ENCODE data around the gene PCK2.

PCK2 gene

DNA sequence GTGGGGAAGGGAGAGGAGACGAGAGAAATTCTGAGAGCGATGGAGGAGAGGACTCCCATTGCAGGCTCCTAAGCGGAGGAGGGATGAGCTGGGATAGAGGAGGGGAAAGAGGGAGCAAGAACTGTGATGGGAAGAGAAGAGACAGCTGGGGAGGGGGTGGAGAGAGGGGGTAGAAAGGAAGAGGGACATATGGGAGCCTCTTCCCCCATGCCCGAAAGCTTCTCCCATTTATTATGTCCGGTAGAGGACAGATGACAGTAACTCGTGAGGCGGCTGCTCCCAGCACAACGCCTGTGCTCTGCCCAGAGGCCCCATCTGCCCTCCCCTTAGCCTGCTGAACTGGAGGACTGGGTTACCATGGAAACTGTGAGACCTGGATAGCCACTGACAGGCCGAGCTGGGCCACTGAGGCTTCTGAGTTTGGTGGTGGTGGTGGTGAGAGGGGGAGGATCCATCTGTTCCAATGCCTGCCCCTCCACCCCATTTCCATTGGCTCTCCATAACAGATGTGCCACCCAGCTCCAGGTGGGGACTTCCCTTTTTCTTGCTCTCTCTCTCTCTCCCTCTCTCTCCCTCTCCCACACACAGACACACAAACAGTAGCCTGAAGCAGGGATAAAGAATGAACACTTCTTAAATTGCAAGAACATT, 14.5 kb upstream of the PCK2 start:
- Histone ChIP-seq H3K36me3 (ENCODE audit: insufficient read depth, insufficient read length, low read length) (no peaks in the 10 kb centered on the region), H3K27me3 (ENCODE audit: insufficient read depth, insufficient read length) (peaks cover 55% of the 10 kb centered on the region), H3K9me3 (ENCODE audit: insufficient read depth, low read length) (no peaks in the 10 kb centered on the region), H3K9ac (ENCODE audit: insufficient read length, low read depth) (no peak overlapping the region), H3K4me3 (ENCODE audit: insufficient read length, low read depth) (no peak overlapping the region), H3K4me1 (ENCODE audit: insufficient read depth, insufficient read length) (peaks cover 4% of the 10 kb centered on the region)
- DNase-seq (ENCODE audit: low read depth, low spot score): no peak
- no peak for TF ChIP-seq YY1 (IDR thresholded peaks at IDR 0.05; ENCODE audit: insufficient read depth, insufficient read length)
- no peak for TF ChIP-seq SUZ12 (IDR thresholded peaks at IDR 0.05; ENCODE audit: extremely low read depth, insufficient read depth, insufficient read length)
- no peak for TF ChIP-seq ZNF274 (IDR thresholded peaks at IDR 0.05; ENCODE audit: low read depth, low read length)

DNA sequence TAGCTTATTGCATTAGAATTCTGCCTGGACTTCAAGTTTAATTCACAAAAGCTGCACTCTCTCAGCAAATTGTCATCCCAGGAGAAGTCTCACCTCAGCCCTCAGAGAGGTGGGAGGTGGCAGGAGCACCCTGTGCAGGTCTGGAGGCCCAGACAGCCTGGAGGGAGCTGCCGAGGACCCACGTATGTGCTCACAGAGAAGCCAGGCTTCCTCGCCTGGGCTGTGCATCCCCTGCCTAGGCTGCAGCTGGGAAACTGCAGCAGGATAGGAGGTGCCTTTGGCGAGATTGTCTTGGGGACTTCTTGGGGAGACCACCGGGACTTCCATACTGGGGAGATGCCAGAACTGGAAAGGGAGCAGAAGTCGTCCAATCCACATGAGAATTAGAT, 14.0 kb upstream of the PCK2 start:
- H3K9ac ChIP-seq (ENCODE audit: insufficient read length, low read depth): no peak overlapping the region
- H3K27me3 ChIP-seq (ENCODE audit: insufficient read depth, insufficient read length): peaks cover 55% of the 10 kb centered on the region
- H3K36me3 ChIP-seq (ENCODE audit: insufficient read depth, insufficient read length, low read length): no peaks in the 10 kb centered on the region
- DNase-seq (ENCODE audit: low read depth, low spot score): no peak
- no peak for TF ChIP-seq YY1 (IDR thresholded peaks at IDR 0.05; ENCODE audit: insufficient read depth, insufficient read length)
- TF ChIP-seq ZNF274 (IDR thresholded peaks at IDR 0.05; ENCODE audit: low read depth, low read length): no peak
- no peak for TF ChIP-seq SUZ12 (IDR thresholded peaks at IDR 0.05; ENCODE audit: extremely low read depth, insufficient read depth, insufficient read length)
- H3K4me1 ChIP-seq (ENCODE audit: insufficient read depth, insufficient read length): peaks cover 4% of the 10 kb centered on the region
- no peak overlapping the region for H3K4me3 ChIP-seq (ENCODE audit: insufficient read length, low read depth)
- H3K9me3 ChIP-seq (ENCODE audit: insufficient read depth, low read length): no peaks in the 10 kb centered on the region

DNA sequence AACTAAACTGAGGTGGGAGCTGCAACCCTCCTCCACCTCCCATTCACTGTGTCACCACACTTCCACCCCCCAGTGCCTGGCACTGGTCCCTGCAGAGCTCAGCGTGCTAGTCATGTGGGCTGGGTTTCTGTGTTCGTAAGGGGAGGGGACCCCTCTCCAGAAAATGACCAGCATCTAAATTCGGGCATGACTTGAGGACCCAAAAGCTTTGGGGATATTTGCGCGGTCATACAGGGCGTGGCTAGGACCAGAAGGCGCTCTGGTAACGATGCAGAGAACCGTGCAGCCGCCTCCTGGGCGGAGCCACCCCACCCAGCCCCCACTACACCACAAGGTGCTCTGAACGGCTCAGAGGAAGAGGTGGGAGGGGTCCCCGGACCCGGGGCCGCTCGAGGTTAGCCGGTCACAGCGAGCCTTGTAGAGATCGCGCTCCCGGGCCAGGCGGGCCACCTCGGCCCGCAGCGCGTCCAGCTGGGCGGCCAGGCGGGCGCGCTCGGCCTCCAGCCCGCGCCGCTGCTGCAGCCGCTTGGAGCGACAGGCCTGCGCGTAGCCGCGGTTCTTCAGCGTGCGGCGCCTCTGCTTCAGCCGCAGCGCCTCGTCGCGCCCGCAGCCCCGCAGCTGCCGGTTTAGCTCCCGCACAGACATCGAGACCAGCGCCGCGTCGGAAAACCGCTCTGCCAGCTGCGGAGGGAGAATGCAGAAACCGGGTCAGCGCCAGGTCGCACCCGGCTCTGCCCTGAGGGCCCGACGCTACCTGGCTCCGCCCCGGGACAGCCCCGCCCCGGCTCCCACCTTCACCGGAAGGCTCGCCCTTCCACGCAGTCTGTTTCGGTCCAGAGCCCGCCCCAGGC, 13.0 kb upstream of the PCK2 start:
- H3K4me3 ChIP-seq (ENCODE audit: insufficient read length, low read depth): peak overlapping the region; percentile 71
- peaks cover 4% of the 10 kb centered on the region for H3K4me1 ChIP-seq (ENCODE audit: insufficient read depth, insufficient read length)
- TF ChIP-seq SUZ12 (IDR thresholded peaks at IDR 0.05; ENCODE audit: extremely low read depth, insufficient read depth, insufficient read length) (no peak), YY1 (IDR thresholded peaks at IDR 0.05; ENCODE audit: insufficient read depth, insufficient read length) (no peak), ZNF274 (IDR thresholded peaks at IDR 0.05; ENCODE audit: low read depth, low read length) (no peak)
- peak overlapping the region; percentile 77 for H3K9ac ChIP-seq (ENCODE audit: insufficient read length, low read depth)
- peaks cover 55% of the 10 kb centered on the region for H3K27me3 ChIP-seq (ENCODE audit: insufficient read depth, insufficient read length)
- no peaks in the 10 kb centered on the region for H3K36me3 ChIP-seq (ENCODE audit: insufficient read depth, insufficient read length, low read length)
- no peaks in the 10 kb centered on the region for H3K9me3 ChIP-seq (ENCODE audit: insufficient read depth, low read length)
- no peak for DNase-seq (ENCODE audit: low read depth, low spot score)

DNA sequence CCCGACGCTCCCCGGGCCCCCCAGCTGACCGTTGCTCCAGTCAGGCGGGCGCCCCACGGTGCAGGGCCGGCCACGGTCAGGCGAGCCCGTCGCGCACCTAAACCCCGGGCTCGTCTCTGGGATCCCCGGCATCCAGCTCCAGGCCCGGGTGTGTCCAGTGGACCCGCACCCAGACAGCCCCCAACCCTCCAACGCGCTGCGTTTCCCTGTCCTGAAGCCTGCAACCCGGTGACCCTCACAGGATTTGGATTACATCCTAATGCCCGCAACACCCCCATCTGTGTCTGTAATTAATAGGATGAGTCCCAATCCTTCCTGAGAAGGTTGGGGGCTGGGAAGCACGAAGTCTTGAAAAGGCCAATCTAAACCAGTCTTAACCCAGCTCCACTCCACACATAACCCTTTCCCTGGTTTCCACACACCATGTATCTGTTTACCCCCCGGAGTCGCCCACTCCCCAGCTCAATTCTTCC, 12.3 kb upstream of the PCK2 start:
- Histone ChIP-seq H3K9ac (ENCODE audit: insufficient read length, low read depth) (peak overlapping the region; percentile 56), H3K36me3 (ENCODE audit: insufficient read depth, insufficient read length, low read length) (no peaks in the 10 kb centered on the region), H3K9me3 (ENCODE audit: insufficient read depth, low read length) (no peaks in the 10 kb centered on the region), H3K27me3 (ENCODE audit: insufficient read depth, insufficient read length) (peaks cover 55% of the 10 kb centered on the region), H3K4me3 (ENCODE audit: insufficient read length, low read depth) (peak overlapping the region; percentile 71), H3K4me1 (ENCODE audit: insufficient read depth, insufficient read length) (peaks cover 4% of the 10 kb centered on the region)
- TF ChIP-seq ZNF274 (IDR thresholded peaks at IDR 0.05; ENCODE audit: low read depth, low read length): no peak
- no peak for TF ChIP-seq YY1 (IDR thresholded peaks at IDR 0.05; ENCODE audit: insufficient read depth, insufficient read length)
- no peak for TF ChIP-seq SUZ12 (IDR thresholded peaks at IDR 0.05; ENCODE audit: extremely low read depth, insufficient read depth, insufficient read length)
- DNase-seq (ENCODE audit: low read depth, low spot score): no peak

DNA sequence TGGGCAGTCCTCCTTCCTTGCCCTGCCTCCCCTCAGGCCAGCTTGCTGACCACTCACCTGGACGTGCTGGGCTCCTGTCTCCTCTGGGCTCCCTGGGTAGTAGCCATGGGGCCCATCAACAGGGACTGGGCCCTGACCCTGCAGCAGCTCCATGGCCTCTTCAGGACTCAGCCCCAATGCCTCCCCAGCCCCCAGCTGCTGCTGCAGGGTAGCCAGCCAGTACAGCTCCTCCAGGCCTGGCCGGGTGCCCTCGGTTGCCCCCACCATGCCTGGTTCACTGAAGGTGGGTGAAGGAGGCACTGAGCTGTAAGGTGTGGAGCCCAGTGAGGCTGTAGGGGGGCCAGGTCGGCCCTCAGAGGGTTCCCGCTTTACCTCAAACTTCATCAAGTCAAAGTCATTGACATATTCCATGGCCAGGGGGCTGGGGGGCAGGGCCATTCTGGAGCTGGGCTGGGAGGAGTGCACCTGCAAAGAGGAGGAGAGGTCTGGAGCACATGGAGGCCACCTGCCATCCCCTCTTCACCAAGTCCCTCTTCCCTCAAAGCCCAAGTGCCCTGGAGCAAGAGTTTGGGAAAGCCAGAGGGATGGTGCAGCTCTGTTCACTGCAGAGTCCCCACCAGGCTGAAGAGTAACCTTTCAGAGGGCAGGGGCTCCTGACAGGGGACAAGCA, 11.6 kb upstream of the PCK2 start:
- H3K9ac ChIP-seq (ENCODE audit: insufficient read length, low read depth): no peak overlapping the region
- peaks cover 4% of the 10 kb centered on the region for H3K4me1 ChIP-seq (ENCODE audit: insufficient read depth, insufficient read length)

DNA sequence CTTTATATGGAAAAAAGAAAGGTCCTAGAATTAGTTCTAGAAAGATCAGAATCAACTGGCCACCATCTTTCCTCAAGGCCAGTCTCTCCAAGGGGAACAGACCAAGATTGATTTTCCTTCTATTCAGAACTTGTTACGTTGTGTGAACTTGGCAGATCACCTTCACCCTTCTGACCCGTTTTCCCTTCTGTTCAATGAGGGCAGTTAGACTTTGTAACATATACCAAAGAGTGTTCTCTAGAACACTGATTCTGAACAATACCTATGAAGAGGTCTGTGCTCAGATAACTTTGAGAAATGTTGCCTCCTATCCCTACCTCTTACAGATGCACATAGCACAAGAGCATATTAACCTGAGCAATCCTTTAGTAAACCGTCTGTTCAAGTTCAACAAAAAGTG, 10.6 kb upstream of the PCK2 start:
- no peak for DNase-seq (ENCODE audit: low read depth, low spot score)
- Histone ChIP-seq H3K9ac (ENCODE audit: insufficient read length, low read depth) (no peak overlapping the region), H3K9me3 (ENCODE audit: insufficient read depth, low read length) (no peaks in the 10 kb centered on the region), H3K4me1 (ENCODE audit: insufficient read depth, insufficient read length) (peaks cover 4% of the 10 kb centered on the region), H3K36me3 (ENCODE audit: insufficient read depth, insufficient read length, low read length) (no peaks in the 10 kb centered on the region), H3K4me3 (ENCODE audit: insufficient read length, low read depth) (no peak overlapping the region), H3K27me3 (ENCODE audit: insufficient read depth, insufficient read length) (peaks cover 55% of the 10 kb centered on the region)
- no peak for TF ChIP-seq YY1 (IDR thresholded peaks at IDR 0.05; ENCODE audit: insufficient read depth, insufficient read length)
- TF ChIP-seq ZNF274 (IDR thresholded peaks at IDR 0.05; ENCODE audit: low read depth, low read length): no peak
- TF ChIP-seq SUZ12 (IDR thresholded peaks at IDR 0.05; ENCODE audit: extremely low read depth, insufficient read depth, insufficient read length): no peak

More for the DNA sequence above, 11.6 kb upstream of the PCK2 start:
- H3K27me3 ChIP-seq (ENCODE audit: insufficient read depth, insufficient read length): peaks cover 55% of the 10 kb centered on the region
- TF ChIP-seq SUZ12 (IDR thresholded peaks at IDR 0.05; ENCODE audit: extremely low read depth, insufficient read depth, insufficient read length) (no peak), YY1 (IDR thresholded peaks at IDR 0.05; ENCODE audit: insufficient read depth, insufficient read length) (no peak), ZNF274 (IDR thresholded peaks at IDR 0.05; ENCODE audit: low read depth, low read length) (no peak)
- no peaks in the 10 kb centered on the region for H3K36me3 ChIP-seq (ENCODE audit: insufficient read depth, insufficient read length, low read length)
- H3K4me3 ChIP-seq (ENCODE audit: insufficient read length, low read depth): no peak overlapping the region
- no peak for DNase-seq (ENCODE audit: low read depth, low spot score)
- no peaks in the 10 kb centered on the region for H3K9me3 ChIP-seq (ENCODE audit: insufficient read depth, low read length)

DNA sequence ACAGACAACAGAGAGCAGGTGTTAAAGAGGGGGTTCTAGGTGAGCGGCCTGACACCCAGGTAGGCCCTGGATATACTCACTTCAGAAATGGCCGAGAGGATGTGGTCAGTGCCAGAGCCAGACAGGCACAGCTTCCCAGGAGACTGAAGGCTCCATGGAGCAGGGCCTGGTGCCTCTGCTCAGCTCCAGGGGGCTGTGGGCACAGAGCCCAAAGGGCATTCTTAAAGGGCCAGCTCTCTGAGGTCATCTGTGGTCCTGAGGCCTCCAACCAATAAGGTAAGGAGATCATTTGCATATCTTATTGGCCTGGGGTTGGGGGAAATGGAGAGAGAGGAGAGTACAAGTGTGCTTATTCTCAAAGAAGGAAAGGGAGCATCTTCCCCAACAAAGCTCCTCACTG, 9.7 kb upstream of the PCK2 start:
- Histone ChIP-seq H3K4me1 (ENCODE audit: insufficient read depth, insufficient read length) (peaks cover 4% of the 10 kb centered on the region), H3K4me3 (ENCODE audit: insufficient read length, low read depth) (no peak overlapping the region), H3K9me3 (ENCODE audit: insufficient read depth, low read length) (no peaks in the 10 kb centered on the region), H3K9ac (ENCODE audit: insufficient read length, low read depth) (no peak overlapping the region), H3K36me3 (ENCODE audit: insufficient read depth, insufficient read length, low read length) (no peaks in the 10 kb centered on the region), H3K27me3 (ENCODE audit: insufficient read depth, insufficient read length) (peaks cover 49% of the 10 kb centered on the region)
- TF ChIP-seq YY1 (IDR thresholded peaks at IDR 0.05; ENCODE audit: insufficient read depth, insufficient read length) (no peak), SUZ12 (IDR thresholded peaks at IDR 0.05; ENCODE audit: extremely low read depth, insufficient read depth, insufficient read length) (no peak), ZNF274 (IDR thresholded peaks at IDR 0.05; ENCODE audit: low read depth, low read length) (no peak)
- DNase-seq (ENCODE audit: low read depth, low spot score): no peak

Measured in NT2/D1 (cell line).